Uterus (tissue), 4 donors: ENCODE measurements around the gene SLC25A28. TPM values are rescaled to one million over a fixed set of nuclear protein-coding genes. Genes with fewer than 3 reads are reported as not detected.

Experiments
- DNase-seq, 2 donors: peaks; one replicate each; pipeline ENCODE4 v3.0.0-alpha.2; 2019 to 2020
- H3K27ac ChIP-seq, 2 donors: fragments of 200-600 bp; sonication (generic); 1 replicate in 1 of 2; 2 replicates in 1 of 2; pipeline ENCODE4 v1.5.1; 2016 to 2018
- H3K27me3 ChIP-seq, 2 donors: fragments of 200-600 bp; sonication (generic); one replicate each; pipeline ENCODE4 v1.5.1; 2018 to 2019; ENCODE audit warnings: control low read depth in 1 of 2
- H3K36me3 ChIP-seq, 2 donors: fragments of 200-600 bp; sonication (generic); one replicate each; pipeline ENCODE4 v1.5.1; 2019; ENCODE audit warnings: control low read depth in 1 of 2
- H3K4me1 ChIP-seq, 2 donors: fragments of 200-600 bp; sonication (generic); one replicate each; pipeline ENCODE4 v1.5.1; 2018 to 2019; ENCODE audit warnings: control low read depth in 1 of 2
- H3K4me3 ChIP-seq, 2 donors: fragments of 200-600 bp; sonication (generic); 1 replicate in 1 of 2; 2 replicates in 1 of 2; pipeline ENCODE4 v1.5.1; 2018 to 2019; ENCODE audit warnings: mild to moderate bottlenecking in 1 of 2
- H3K9me3 ChIP-seq, 2 donors: fragments of 200-600 bp; sonication (generic); one replicate each; pipeline ENCODE4 v1.5.1; 2019; ENCODE audit warnings: control low read depth in 1 of 2
- POLR2A ChIP-seq, 2 donors: fragments of 450-650 bp; IDR thresholded peaks; one replicate each; pipeline ENCODE4 v1.6.1; 2016; ENCODE audit warnings: antibody characterized with exemption in 2 of 2, mild to moderate bottlenecking in 1 of 2, moderate library complexity in 1 of 2
- intact Hi-C: fragments of 100-400 bp; cut with DNase I; formaldehyde crosslinking; loops from one replicate; pipeline ENCODE4 v1.15.1; 2023; ENCODE audit warnings: low total_unique reads
- total RNA-seq, 4 donors: library from RNA; depleted of rRNA in 3 of 4; stranded (reverse); fragments of >200 nt in 3 of 4; gene quantifications; one replicate each; pipeline versions ENCODE4 v1.1.0 to v1.2.4, GENCODE V29; 2014 to 2023
- TF ChIP-seq, protein P1 (sequence below), 4 experiments: fragments of 200-600 bp in 2 of 4; fragments of 450-650 bp in 2 of 4; sonication (generic) in 2 of 4; IDR thresholded peaks; one replicate each; pipeline ENCODE4 v1.5.1; 2016 to 2019; ENCODE audit warnings: antibody characterized with exemption in 4 of 4, mild to moderate bottlenecking in 2 of 4, moderate library complexity in 1 of 4
- donor health status: DM: yes; HTN: yes; CAD: no.

The SLC25A28 gene
- total RNA-seq, 4 donors from 2014 or later: 11.0 to 72.4 (median 38.8) TPM

GRCh38 chr10:99660662-99661376 lies 40.6 kb upstream of the SLC25A28 start:
- no peaks in the 10 kb centered on the region for H3K27me3 ChIP-seq
- TF ChIP-seq, protein P1, sequence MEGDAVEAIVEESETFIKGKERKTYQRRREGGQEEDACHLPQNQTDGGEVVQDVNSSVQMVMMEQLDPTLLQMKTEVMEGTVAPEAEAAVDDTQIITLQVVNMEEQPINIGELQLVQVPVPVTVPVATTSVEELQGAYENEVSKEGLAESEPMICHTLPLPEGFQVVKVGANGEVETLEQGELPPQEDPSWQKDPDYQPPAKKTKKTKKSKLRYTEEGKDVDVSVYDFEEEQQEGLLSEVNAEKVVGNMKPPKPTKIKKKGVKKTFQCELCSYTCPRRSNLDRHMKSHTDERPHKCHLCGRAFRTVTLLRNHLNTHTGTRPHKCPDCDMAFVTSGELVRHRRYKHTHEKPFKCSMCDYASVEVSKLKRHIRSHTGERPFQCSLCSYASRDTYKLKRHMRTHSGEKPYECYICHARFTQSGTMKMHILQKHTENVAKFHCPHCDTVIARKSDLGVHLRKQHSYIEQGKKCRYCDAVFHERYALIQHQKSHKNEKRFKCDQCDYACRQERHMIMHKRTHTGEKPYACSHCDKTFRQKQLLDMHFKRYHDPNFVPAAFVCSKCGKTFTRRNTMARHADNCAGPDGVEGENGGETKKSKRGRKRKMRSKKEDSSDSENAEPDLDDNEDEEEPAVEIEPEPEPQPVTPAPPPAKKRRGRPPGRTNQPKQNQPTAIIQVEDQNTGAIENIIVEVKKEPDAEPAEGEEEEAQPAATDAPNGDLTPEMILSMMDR (IDR thresholded peaks at IDR 0.05): no peak
- TF ChIP-seq POLR2A (IDR thresholded peaks at IDR 0.05): no peak
- no peaks in the 10 kb centered on the region for H3K36me3 ChIP-seq
- DNase-seq: no peak
- no peak overlapping the region for H3K4me3 ChIP-seq
- no peaks in the 10 kb centered on the region for H3K9me3 ChIP-seq
- H3K27ac ChIP-seq: no peak overlapping the region
- H3K4me1 ChIP-seq: peaks cover 0 to 5% of the 10 kb centered on the region in 2 donors
- intact Hi-C loops: no loop called here

GRCh38 chr10:99659868-99660366 lies 39.7 kb upstream of the SLC25A28 start:
- Histone ChIP-seq H3K36me3 (no peaks in the 10 kb centered on the region), H3K27ac (peak overlapping the region in 1 of 2 donors; percentile 2), H3K27me3 (no peaks in the 10 kb centered on the region), H3K4me3 (peak overlapping the region; percentile 55 to 80), H3K4me1 (peaks cover 0 to 5% of the 10 kb centered on the region in 2 donors), H3K9me3 (no peaks in the 10 kb centered on the region)
- no peak for DNase-seq
- TF ChIP-seq POLR2A (IDR thresholded peaks at IDR 0.05): no peak
- TF ChIP-seq, protein P1 (IDR thresholded peaks at IDR 0.05): no peak
- intact Hi-C loops: no loop called here

- peak within 1 kb of the TSS; percentile 55 to 80 for H3K4me3 ChIP-seq
- H3K27ac ChIP-seq: peak within 1 kb of the TSS; percentile 2 to 29
- peak in 1 of 2 donors; percentile 35 for TF ChIP-seq POLR2A (IDR thresholded peaks at IDR 0.05)
- TF ChIP-seq, protein P1 (IDR thresholded peaks at IDR 0.05): peak; percentile 31 to 62 (median 50)
- DNase-seq: peak; percentile 90 to 92
- H3K9me3 ChIP-seq: no peaks in the 10 kb centered on the region
- intact Hi-C loops: no loop called here
- H3K4me1 ChIP-seq: peaks cover 0 to 5% of the 10 kb centered on the region in 2 donors
- no peaks in the 10 kb centered on the region for H3K27me3 ChIP-seq
- H3K36me3 ChIP-seq: no peaks in the 10 kb centered on the region
Measured at GRCh38 chr10:99659031-99659867, 39.0 kb upstream of the SLC25A28 start, which contains the start of gene ENTPD7. TSS of gene ENTPD7 (plus strand) at chr10:99659509. CDS start at chr10:99659957, 448 bp downstream.

GRCh38 chr10:99658622-99659030 lies 38.4 kb upstream of the SLC25A28 start:
- Histone ChIP-seq H3K4me1 (peaks cover 0 to 5% of the 10 kb centered on the region in 2 donors), H3K9me3 (no peaks in the 10 kb centered on the region), H3K4me3 (peak overlapping the region; percentile 55 to 80), H3K36me3 (no peaks in the 10 kb centered on the region), H3K27me3 (no peaks in the 10 kb centered on the region), H3K27ac (no peak overlapping the region)
- intact Hi-C loops: no loop called here
- DNase-seq: peak; percentile 19 to 24
- no peak for TF ChIP-seq POLR2A (IDR thresholded peaks at IDR 0.05)
- TF ChIP-seq, protein P1 (IDR thresholded peaks at IDR 0.05): no peak
